LNCAP (cell line): ENCODE measurements around the gene BSPH1.

Source experiments
- TF ChIP-seq, protein P1 (sequence below): fragments of 450-650 bp; IDR thresholded peaks from 2 replicates; pipeline ENCODE4 v1.5.1; 2017; ENCODE audit warnings: mild to moderate bottlenecking

BSPH1 gene

DNA sequence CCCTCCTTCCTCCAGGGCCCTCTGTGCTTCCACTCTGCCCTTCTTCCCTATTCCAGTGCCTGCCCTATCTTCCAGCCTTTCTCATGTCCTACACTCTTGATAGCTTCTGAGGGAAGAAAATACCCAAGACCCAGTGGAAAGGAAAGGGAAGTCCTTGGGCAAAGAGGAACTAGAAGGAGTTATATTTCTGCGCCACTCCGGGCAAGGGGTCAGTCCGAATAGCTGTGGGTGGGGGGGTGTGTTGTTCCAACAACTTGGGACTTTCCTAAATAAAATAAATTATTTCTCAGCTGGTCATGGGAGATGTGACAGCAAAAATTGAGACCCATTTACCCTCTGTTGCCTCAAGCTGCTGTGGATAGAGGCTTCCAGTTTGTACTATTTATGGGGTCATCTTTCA lies 28.7 kb upstream of the BSPH1 start:
- TF ChIP-seq, protein P1, sequence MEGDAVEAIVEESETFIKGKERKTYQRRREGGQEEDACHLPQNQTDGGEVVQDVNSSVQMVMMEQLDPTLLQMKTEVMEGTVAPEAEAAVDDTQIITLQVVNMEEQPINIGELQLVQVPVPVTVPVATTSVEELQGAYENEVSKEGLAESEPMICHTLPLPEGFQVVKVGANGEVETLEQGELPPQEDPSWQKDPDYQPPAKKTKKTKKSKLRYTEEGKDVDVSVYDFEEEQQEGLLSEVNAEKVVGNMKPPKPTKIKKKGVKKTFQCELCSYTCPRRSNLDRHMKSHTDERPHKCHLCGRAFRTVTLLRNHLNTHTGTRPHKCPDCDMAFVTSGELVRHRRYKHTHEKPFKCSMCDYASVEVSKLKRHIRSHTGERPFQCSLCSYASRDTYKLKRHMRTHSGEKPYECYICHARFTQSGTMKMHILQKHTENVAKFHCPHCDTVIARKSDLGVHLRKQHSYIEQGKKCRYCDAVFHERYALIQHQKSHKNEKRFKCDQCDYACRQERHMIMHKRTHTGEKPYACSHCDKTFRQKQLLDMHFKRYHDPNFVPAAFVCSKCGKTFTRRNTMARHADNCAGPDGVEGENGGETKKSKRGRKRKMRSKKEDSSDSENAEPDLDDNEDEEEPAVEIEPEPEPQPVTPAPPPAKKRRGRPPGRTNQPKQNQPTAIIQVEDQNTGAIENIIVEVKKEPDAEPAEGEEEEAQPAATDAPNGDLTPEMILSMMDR, result no peak

DNA sequence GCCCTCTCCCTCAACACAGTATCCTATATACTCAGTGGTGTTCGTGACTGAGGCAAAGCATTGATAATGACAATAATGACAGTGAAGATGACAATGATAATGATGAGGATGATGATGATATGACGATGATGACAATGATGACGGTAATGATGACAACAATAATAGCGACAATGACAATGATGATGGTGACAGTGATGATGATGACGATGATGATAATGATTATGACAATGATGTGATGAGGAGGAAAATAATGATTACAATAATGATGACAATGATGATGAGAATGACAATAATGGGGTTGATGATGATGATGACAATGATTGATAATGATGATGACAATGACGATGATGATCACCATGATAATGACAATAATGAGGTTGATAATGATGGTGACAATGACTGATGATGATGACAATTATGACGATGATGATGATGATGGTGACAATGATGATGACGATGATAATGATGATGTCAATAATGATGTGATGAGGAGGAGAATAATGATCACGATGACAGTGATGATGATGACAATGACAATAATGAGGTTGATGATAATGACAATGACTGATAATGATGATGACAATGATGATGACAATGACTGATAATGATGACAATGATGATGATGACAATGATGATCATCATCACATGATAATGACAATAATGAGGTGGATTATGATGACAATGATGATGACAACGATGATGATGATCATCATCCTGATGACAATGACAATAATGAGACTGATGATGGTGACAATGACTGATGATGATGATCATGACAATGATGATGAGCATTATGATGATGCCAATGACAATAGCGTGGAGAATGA lies 19.2 kb upstream of the BSPH1 start:
- TF ChIP-seq, protein P1, result no peak

DNA sequence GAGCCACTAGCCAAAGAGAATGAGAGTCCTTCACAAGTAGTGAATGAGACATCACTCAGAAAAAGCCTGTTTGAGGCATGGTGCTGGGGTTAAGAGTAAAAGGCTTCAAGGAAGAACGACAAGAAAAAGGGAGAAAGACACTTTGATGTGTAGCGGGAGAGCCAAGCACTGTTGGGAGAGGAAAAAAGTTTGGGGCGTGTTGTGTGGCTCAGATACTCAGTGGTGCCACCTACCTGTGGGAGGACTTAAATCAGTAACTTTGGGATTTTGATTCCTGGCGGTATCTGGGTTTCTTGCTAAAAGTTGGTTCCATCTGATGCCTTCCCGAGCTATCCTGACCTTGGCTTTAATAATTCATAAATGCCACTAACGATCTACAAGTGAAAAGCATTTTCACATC lies 14.8 kb upstream of the BSPH1 start:
- TF ChIP-seq, protein P1, result no peak

DNA sequence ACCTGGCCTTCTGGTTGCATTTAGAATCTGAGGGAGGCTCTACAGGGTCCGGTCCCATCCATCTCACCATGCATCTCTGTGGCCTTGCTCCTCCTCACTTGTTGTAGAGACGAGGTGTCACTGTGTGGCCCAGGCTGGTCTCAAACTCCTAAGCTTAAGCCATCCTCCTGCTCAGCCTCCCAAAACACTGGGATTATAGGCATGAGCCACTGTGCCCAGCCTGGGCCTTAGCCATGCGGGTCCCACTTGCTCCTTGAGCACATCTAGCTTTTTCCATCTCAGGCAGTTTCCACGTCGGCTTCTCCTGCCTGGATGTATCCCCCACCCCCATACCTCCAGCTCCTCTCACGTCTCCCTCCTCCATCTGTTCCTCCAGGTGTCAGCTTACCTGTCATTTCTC lies 12.3 kb upstream of the BSPH1 start:
- TF ChIP-seq, protein P1, result no peak

DNA sequence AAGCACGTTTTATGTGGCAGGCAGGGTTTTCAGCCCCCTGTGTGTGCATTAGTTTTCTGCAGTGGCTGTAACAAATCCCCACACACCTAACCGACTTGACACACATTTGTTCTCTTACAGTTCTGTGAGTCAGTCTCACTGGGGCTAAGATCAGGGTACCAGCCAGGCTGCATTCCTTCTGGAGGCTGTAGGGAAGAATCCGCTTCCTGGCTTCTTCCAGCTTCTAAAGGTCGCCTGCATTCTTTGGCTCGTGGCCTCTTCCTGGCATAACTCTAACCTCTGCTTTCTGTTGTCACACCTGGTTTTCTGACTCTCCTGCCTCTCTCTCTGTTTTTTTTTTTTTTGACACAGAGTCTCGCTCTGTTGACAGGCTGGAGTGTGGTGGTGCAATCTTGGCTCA lies 8.9 kb upstream of the BSPH1 start:
- TF ChIP-seq, protein P1, result no peak

DNA sequence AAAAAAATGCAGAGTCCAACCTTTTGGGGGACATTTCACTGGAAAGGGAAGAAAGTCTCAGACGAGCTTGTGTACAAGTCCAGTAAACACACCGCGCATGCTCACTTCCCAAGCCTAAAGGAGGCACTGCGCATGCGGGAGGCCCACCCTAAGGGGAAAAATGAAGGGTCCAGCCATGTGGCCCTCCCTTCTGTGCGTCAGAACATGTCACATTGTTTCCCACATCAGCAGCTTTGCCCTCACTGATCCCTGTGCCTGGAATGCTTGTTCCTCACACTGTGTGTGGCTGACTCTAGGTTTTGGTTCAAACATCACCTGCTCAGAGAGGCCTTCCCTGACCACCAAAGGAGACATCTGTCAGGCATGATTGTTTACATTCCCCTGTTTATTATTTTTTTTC lies 6.8 kb upstream of the BSPH1 start:
- TF ChIP-seq, protein P1, result no peak

DNA sequence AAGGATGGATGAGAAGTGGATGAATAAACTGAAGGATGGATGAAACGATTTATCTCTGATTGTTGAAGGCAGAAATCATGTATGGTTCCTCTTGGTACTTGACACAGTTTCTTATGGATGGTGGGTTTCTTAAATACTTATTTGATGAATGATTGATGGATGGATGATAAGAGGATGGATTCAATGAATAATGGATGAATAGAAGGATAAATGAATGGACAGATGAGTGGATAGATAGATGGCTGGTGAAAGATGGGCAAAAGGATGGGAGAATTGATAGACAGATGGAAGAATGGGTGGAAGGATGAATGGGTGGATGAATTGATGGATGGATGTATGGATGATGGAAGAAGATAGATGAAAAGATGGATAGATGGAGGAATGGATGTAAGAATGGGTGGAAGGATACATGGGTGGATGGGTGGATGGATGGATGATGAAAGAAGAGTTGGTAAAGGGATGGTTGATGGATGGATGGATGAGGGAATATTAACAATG lies 4.3 kb upstream of the BSPH1 start:
- TF ChIP-seq, protein P1, result no peak
